ENCODE measurements around the gene CUEDC2.

The CUEDC2 gene

DNA sequence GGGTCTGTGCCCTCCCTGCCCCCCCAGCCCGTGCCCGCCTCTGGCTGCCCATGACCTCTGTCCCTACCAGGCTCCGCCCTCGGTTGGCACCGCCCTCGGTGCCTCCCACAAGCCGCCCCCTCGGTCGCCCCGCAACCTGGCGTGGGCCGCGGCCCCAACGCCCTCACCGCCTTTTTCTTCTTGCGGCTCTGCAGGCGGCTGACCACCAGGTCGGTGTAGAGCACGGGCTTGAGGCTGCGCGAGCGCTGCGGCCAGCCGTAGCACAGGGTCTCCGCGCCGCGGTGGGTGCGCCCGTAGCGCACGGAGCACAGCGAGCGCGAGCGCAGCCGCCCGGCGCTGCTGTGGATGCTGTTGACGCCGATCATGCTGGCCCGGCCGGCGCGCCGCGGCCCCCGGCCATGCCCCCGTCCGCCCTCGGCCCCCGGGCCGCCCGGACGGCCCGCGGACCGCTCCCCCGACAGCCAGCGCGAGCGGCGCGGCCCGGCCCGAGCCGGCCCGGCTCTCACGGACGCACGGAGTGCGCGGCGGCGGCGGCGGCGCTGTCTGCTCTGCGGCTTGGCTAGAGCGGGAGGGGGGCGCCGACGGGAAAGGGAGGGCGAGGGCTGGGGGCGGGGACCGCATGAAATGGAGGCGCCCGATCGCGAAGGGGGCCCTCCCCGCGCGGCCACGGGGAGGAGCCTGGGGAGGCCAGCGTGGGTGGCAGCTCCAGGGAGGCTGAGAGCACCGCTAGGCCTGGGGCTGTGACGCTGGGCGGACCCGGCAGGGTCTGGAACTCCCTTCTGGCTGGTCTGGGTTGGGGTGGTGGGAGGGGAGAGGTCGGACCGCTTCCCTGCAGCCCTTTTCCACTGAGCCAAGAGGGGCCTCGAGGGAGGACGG is 23.4 kb downstream of the CUEDC2 start:
- DNase-seq = peak; percentile 75

DNA sequence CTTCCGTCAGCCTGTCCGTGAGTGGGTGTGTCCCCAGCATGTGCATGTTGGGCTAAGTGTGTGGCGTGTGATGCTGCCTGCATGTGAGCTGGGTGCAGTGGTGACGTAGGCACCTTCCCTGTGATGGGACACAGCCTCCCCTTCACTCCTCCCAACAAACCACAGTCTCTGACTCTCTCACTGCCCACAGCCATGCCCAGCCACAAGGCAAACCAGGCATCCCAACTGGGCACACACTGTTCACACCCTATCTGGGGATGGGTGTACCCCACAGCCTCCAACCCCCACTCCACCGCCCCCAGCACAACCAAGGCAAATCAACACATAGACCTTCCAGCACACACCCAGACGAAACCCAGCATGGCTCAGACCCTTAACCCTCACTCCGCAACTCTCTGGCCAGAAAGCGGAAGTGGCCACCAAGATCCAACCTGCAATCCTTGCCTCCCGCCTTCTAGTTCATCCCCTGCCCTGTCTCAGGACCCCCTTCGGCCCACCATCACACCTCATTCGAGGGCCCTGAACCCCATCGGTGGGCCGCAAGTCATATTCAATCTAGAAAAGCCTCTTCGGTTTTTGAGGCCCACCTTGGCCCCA is 24.1 kb downstream of the CUEDC2 start:
- DNase-seq = no peak

DNA sequence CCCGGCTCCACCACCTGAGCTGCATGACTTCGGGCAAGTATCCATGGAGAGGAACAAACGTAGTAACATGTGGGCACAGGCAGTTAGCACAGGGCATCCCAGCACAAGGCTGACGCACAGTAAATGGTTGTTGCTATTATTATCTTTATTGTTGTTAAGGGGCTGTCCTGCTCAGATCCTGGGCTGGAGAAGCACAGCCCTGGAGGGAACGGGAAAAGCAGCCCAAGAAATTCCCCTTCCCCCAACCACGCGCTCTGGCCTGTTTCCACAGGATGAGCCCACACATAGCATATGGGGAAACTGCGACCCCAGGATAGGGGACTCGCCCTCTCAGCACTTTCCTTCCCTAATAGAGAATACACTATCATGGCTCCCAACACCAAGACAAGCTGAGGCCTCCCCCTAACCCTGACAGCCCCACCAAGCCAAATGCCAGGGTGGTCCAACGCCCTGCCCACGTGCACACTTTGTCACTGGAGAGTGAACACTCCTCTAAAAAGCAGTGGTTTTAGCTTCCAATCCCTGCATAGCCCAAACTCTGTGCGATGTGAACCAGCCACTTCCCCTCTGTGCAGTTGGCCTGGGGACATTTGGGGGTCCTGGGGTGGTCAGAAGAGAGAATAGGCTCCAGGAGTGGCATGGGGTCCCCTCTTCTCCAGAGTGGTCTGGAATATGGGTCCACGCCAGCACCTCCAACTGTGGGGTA is 24.8 kb downstream of the CUEDC2 start:
- DNase-seq = no peak

DNA sequence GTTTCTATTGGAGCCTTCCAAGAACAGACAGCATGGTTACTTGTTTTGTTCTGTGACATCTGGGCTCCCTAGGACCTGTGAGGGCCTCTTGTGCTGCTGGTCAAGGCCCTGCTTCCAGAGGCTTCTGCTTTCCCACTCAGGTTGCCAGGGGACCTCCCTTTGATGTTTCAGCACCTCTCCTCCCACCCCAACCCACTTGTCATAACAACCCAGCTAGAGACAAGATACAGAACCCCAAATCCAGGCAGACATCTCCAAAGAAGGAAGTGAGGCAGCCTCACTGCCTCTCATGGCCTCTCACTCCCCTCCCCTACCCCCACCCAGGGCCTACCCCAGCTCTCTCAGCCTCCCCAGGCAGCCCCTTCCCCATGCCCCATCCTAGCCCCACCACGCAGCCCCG is 25.6 kb downstream of the CUEDC2 start:
- no peak for DNase-seq

DNA sequence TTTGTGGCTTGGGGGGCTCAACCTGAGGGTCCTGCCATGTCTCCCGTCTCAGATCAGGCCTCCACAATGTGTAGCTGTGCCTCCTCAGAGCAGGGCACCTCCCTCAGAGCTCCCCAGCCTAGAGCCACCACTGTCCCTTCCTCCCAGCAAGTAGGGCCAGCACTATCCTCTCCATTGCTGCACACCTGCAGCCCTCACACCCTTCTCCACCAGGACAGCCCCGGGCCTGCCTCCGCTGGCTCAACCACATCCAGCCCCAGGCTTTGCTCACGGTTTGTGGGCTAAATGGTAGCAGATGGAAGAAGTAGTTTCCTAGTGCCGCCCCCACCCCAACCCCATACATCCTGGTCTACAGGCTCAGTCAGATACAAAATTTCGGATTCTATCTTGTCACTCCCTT is 26.7 kb downstream of the CUEDC2 start:
- no peak for DNase-seq

DNA sequence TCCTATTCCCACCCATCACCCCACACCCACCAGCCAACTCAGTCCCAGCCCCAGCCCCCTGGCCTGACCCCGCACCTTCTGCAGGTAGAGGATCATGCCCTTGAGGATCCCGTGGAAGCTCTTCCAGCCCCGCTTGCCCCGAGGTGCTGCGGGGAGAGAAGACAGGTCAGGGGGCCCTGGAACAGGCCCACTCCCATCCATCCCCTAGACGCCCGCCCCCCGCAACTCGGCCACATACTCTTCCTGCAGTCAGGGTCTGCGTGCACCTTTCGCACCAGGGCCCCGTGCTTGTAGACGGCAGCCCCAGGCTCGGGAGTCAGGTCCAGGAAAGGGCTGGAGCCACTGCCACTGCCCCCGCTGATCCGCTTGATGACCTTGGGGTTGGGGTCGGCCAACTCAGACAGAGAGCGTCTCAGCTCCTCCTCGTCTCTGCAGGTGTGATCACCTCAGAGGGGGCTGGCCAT is 27.2 kb downstream of the CUEDC2 start:
- DNase-seq = no peak

DNA sequence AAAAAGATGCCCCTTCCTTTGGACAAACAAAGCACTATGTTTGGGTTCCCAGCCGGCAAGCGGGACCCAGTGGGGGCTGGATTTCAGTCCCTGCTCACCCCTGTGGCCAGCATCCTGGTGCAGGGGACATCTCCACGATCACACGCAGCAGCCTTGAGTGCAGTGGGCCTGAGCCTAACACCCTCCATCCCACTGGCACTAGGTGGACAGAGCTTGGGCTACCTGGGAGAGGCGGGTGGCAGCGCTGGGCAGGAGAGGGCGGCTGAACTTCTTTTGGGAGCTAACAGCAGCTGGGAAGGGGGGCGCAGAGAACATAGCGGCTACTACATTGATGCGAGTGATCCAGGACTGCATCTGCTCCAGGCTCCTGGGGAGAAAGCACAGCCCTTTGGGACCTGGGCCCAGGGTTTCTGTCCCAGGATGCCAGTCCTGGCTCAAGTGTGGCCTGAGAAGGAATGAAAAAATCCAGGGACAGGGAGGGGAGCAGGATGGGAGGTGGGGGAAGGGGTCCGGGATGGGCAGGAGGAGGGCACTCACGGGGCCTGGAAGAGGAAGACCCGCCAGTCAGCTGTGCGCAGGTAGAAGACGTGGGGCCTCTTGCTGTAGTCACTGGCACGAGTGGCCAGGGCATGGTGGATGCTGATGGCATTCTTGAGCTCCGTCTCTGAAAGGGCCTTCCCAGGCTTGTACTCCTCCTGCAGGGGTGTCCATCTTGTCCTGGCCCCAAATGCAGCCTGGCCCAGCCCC is 27.8 kb downstream of the CUEDC2 start:
- DNase-seq = no peak

DNA sequence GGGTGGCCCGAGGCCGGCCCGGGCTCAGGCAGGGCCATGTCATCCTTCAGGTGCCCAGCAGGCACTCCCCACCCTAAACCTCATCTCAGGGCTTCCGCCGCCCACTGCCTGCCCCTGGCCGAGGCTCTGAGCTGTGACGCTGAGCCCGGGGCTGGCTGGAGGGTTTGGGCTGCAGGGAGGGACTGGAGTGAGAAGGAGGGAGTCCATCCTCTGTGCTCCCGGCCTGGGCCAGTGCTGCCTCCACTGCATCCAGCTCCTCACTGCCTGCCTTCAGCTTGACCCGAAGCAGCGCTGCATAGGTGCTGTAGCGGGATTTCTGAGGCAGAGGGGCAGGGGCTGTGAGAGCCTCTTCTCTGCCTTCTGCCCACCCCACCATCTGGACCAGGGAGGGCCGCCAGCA is 29.3 kb downstream of the CUEDC2 start:
- DNase-seq = no peak

DNA sequence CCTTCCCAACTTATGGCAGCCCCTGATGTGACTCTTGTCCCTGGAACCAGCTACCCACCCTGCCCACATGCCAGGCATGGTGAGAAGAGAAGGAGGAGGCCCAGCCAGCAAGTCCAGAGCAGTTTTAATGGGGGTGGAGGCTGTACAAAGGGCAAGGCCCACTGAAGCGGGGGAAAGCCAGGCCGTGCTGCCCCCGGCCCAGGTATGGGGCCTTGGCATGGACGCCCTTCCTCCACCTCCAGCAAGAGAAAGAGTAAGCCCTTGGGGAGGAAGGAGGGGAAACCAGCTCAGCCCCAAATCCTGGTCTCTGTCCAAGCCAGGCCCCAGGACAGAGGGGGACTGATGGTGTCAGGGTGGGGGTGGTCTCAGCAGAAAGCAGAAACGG is 29.9 kb downstream of the CUEDC2 start:
- DNase-seq = no peak

DNA sequence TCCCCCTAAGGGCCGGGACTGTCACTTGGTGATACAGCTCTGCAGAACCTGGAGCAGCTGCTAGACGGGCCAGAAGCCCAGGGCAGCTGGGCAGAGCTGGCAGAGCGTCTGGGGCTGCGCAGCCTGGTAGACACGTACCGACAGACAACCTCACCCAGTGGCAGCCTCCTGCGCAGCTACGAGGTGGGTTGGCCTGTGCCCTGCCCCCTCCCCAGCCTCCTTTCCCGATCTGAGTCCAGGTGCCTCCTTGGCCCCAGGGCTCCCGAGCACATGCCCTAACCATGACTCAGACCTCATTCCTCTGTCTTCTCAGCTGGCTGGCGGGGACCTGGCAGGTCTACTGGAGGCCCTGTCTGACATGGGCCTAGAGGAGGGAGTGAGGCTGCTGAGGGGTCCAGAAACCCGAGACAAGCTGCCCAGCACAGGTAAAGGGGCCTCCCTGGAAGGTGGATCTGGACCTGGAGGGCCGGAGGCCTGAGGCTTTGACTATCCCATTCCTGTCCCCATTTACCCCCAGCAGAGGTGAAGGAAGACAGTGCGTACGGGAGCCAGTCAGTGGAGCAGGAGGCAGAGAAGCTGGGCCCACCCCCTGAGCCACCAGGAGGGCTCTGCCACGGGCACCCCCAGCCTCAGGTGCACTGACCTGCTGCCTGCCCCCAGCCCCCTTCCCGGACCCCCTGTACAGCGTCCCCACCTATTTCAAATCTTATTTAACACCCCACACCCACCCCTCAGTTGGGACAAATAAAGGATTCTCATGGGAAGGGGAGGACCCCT is 30.5 kb downstream of the CUEDC2 start:
- DNase-seq = no peak

DNA sequence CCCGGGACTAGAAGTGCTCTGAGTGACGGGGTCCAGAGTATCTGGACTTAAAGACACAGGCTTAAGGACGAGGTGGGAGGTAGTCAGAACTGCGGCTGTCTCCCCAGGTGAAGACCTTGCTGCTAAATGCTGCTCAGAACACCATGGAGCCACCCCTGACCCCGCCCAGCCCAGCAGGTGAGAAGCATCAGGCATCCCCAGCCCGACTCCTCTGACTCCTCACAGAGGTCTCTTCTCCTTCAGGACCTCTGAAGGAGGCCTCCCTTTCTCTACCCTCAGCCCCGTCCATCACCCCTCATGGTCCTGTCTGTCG is 31.1 kb downstream of the CUEDC2 start:
- DNase-seq = no peak

DNA sequence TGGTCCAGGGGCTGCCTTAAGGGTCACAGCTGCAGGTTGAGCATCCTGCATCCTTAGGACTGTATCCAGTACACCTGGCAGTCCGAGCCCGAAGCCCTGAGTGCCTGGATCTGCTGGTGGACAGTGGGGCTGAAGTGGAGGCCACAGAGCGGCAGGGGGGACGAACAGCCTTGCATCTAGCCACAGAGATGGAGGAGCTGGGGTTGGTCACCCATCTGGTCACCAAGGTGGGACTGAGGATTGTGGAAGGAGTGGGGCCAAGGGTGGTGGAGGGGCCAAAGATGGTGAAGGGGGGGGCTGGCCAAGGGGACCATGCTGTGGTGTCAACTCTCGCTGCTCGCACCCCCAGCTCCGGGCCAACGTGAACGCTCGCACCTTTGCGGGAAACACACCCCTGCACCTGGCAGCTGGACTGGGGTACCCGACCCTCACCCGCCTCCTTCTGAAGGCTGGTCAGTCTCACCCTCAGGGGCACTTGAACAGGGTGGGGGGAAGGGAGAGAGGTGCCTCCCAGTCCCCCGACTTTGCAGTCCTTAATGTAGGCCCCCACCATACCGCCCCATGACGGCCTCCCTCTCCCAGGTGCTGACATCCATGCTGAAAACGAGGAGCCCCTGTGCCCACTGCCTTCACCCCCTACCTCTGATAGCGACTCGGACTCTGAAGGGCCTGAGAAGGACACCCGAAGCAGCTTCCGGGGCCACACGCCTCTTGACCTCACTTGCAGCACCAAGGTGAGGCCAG is 31.6 kb downstream of the CUEDC2 start:
- no peak for DNase-seq

DNA sequence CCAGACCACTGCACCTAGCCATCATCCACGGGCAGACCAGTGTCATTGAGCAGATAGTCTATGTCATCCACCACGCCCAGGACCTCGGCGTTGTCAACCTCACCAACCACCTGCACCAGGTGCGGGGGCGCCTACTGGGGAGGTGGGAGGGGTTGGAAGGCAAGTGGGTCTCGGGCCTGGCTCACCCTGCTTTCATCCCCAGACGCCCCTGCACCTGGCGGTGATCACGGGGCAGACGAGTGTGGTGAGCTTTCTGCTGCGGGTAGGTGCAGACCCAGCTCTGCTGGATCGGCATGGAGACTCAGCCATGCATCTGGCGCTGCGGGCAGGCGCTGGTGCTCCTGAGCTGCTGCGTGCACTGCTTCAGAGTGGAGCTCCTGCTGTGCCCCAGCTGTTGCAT is 32.3 kb downstream of the CUEDC2 start:
- DNase-seq = no peak

DNA sequence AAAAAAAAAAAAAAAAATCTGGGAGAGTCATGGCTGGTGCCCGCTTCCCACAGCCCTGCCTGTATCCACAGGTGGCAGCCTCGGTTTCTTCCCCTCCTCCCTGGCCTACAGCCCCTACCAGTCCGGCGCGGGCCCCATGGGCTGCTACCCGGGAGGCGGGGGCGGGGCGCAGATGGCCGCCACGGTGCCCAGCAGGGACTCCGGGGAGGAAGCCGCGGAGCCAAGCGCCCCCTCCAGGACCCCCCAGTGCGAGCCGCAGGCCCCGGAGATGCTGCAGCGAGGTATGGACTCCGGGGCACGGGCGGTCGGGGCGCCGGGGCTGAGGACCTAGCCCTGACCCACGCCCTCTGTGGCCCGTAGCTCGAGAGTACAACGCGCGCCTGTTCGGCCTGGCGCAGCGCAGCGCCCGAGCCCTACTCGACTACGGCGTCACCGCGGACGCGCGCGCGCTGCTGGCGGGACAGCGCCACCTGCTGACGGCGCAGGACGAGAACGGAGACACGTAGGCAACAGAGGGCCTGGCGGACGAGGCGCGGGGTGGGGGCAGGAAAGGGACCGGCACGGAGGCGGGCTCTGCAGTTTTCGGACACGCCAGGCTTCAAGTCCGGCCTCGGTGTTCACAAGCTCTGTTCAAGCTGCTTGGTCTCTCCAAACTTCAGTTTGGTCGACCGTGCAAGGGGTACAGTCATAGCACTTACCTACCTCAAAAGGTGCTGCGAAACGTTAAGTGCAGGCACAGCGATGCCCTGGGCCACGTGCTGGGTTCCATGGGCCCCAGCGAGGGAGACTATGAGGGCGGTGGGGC is 33.0 kb downstream of the CUEDC2 start:
- DNase-seq = peak; percentile 90

DNA sequence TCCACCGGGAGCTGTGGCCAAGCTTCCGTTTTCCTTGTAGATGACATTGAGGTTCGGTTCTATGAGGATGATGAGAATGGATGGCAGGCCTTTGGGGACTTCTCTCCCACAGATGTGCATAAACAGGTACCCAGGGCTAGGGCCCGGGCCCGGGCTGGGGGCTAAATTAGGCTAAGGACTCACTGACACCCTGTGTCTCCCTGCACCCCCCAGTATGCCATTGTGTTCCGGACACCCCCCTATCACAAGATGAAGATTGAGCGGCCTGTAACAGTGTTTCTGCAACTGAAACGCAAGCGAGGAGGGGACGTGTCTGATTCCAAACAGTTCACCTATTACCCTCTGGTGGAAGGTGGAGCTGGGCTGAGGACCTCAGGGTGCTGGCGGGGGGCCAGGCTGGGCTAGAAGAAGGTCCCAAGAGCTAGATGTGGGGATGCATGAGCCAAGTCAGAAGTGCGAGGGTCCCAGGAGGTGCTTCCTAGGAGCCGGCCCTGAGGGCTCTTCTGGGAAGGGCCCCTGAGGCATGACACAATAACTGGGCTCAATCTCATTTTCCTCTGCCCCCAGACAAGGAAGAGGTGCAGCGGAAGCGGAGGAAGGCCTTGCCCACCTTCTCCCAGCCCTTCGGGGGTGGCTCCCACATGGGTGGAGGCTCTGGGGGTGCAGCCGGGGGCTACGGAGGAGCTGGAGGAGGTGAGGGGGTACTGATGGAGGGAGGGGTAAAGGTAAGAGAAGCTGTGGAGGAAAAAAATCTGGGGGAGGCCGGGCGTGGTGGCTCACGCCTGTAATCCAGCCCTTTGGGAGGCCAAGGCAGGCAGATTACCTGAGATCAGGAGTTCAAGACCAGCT is 34.0 kb downstream of the CUEDC2 start:
- no peak for DNase-seq

DNA sequence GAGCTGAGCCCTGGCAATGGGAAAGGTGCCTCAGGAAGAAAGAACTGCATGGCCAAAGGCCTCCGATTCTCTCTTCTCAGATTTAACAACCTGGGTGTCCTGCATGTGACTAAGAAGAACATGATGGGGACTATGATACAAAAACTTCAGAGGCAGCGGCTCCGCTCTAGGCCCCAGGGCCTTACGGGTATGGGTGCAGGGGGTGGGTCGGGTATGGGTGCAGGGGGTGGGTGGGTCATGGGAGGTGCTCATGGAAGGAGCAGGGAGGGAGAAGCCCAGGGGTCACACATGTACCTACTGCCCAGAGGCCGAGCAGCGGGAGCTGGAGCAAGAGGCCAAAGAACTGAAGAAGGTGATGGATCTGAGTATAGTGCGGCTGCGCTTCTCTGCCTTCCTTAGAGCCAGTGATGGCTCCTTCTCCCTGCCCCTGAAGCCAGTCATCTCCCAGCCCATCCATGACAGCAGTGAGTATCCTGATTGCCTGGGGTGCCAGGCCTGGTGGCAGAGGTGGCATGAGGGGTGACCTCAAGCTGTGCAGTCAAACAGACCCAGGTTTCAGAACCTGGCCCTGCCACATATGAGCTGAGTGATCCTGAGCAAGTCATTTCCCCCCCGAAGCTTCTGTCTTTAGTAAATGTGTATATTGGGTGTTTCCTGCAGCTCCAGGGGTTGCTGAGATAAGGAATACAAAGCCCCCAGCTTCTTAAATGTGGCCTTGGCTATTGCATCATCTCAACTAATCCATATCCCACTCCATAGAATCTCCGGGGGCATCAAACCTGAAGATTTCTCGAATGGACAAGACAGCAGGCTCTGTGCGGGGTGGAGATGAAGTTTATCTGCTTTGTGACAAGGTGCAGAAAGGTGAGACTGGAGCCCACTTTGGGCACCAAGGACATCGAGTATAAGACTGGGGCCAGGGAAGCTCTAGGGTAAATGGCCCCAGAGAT is 34.9 kb downstream of the CUEDC2 start:
- no peak for DNase-seq

DNA sequence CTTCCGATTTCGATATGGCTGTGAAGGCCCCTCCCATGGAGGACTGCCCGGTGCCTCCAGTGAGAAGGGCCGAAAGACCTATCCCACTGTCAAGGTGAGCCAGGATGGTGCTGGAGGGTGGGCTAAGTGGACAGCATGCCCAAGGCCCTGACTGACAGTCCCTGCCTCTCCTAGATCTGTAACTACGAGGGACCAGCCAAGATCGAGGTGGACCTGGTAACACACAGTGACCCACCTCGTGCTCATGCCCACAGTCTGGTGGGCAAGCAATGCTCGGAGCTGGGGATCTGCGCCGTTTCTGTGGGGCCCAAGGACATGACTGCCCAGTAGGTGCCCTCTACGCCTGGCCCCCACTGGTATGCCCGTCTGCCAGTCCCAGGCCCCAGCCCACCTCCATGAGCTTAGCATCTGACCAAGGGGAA is 35.6 kb downstream of the CUEDC2 start:
- no peak for DNase-seq

DNA sequence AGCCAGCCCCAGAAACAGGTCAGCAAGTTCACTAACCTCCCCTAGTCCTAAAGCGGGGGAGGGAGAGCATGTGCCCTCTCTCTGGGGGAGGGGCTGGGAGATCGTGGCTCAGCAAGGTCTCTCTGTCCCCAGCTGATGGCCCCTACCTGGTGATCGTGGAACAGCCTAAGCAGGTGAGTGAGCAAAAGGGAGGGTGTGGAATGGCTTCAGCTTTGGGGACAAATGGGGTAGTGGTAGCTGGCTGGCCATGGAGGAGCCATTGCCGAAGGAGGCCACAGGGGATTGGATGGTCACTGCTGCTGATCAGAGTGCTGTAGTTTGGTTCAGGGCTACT is 36.1 kb downstream of the CUEDC2 start:
- DNase-seq = no peak
